Measurements from ENCODE around the gene EFNA2. TPM values are rescaled to one million over a fixed set of nuclear protein-coding genes. Genes with fewer than 3 reads are reported as not detected.

Gene EFNA2
- polyA plus RNA-seq, 1 donor from 2014 or later: 10.3 TPM

DNA sequence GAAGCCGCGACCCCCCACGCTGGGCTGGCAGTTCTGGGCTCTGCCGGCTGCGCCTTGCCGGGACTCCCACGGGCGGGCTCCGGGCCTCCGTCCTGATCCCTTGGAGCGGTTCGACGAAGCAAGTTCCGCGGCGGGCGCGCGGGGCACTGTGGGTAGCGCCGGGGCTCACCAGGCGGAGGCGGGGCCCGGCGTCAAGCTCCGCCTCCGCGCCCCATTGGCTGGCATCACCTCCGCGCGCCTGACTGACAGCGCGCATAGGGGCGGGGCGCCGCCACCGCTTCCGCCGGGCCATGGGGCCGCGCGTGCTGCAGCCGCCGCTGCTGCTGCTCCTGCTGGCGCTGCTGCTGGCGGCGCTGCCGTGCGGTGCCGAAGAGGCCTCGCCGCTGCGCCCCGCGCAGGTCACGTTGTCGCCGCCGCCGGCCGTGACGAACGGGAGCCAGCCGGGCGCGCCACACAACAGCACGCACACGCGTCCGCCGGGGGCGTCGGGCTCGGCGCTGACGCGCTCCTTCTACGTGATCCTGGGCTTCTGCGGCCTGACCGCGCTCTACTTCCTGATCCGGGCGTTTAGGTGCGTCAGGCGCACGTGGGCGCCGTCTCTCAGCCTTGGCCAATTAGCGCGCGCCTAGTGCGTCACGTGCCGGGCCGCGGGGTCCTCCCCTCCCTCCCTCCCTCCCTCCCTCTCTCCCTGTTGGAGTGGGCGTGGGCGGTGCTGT is 10.3 kb upstream of the EFNA2 start, which contains the start of gene FAM174C:
TSS of gene FAM174C (plus strand) at position 271 of the 716 bp plus-strand sequence. CDS start at position 291, 20 bp downstream.
- H3K27ac ChIP-seq (ENCODE audit: low read length): peak within 1 kb of the TSS; percentile 93
- H3K79me2 ChIP-seq (replicated peaks; ENCODE audit: insufficient read depth, low read length): peaks cover 21% of the 10 kb centered on the region
- no peaks in the 10 kb centered on the region for H3K27me3 ChIP-seq (ENCODE audit: insufficient read depth, low read depth, low read length)
- H3K9me2 ChIP-seq (ENCODE audit: insufficient read depth, low read length): no peaks in the 10 kb centered on the region
- peaks cover 5% of the 10 kb centered on the region for H3K36me3 ChIP-seq (ENCODE audit: insufficient read depth, low read length)
- peak within 1 kb of the TSS; percentile 84 for H3K4me2 ChIP-seq (ENCODE audit: low read length)
- peak within 1 kb of the TSS; percentile 87 for H3K9ac ChIP-seq (ENCODE audit: low read length)
- TF ChIP-seq, protein P1, sequence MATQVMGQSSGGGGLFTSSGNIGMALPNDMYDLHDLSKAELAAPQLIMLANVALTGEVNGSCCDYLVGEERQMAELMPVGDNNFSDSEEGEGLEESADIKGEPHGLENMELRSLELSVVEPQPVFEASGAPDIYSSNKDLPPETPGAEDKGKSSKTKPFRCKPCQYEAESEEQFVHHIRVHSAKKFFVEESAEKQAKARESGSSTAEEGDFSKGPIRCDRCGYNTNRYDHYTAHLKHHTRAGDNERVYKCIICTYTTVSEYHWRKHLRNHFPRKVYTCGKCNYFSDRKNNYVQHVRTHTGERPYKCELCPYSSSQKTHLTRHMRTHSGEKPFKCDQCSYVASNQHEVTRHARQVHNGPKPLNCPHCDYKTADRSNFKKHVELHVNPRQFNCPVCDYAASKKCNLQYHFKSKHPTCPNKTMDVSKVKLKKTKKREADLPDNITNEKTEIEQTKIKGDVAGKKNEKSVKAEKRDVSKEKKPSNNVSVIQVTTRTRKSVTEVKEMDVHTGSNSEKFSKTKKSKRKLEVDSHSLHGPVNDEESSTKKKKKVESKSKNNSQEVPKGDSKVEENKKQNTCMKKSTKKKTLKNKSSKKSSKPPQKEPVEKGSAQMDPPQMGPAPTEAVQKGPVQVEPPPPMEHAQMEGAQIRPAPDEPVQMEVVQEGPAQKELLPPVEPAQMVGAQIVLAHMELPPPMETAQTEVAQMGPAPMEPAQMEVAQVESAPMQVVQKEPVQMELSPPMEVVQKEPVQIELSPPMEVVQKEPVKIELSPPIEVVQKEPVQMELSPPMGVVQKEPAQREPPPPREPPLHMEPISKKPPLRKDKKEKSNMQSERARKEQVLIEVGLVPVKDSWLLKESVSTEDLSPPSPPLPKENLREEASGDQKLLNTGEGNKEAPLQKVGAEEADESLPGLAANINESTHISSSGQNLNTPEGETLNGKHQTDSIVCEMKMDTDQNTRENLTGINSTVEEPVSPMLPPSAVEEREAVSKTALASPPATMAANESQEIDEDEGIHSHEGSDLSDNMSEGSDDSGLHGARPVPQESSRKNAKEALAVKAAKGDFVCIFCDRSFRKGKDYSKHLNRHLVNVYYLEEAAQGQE (IDR thresholded peaks at IDR 0.05; ENCODE audit: borderline replicate concordance): no peak
- TF ChIP-seq SMC3 (conservative IDR thresholded peaks at IDR 0.05; ENCODE audit: poor library complexity) (no peak), EP300 (conservative IDR thresholded peaks at IDR 0.05; ENCODE audit: poor library complexity, severe bottlenecking) (peak; percentile 76), CTCF (IDR thresholded peaks at IDR 0.05; ENCODE audit: poor library complexity, severe bottlenecking) (peak; percentile 45), MXI1 (conservative IDR thresholded peaks at IDR 0.05; ENCODE audit: poor library complexity, severe bottlenecking) (peak; percentile 99), POLR2AphosphoS5 (IDR thresholded peaks at IDR 0.05) (peak; percentile 44), TAF1 (IDR thresholded peaks at IDR 0.05; ENCODE audit: low read depth) (no peak), EZH2 (IDR thresholded peaks at IDR 0.05; ENCODE audit: borderline replicate concordance, insufficient read depth, low read length, poor library complexity, severe bottlenecking) (no peak), RAD21 (conservative IDR thresholded peaks at IDR 0.05) (no peak)
- H3K4me3 ChIP-seq (ENCODE audit: low read length): peak within 1 kb of the TSS; percentile 82
- H4K20me1 ChIP-seq (ENCODE audit: insufficient read depth): peaks cover 12% of the 10 kb centered on the region
- H3K9me3 ChIP-seq (ENCODE audit: low read length): no peaks in the 10 kb centered on the region
- H3F3A ChIP-seq (ENCODE audit: insufficient read depth, low read length, poor library complexity, severe bottlenecking): no peaks in the 10 kb centered on the region
- H2AFZ ChIP-seq (ENCODE audit: low read depth, low read length): peak within 1 kb of the TSS; percentile 37

- Histone ChIP-seq H2AFZ (ENCODE audit: low read depth, low read length) (peak overlapping the region; percentile 37), H3K27ac (ENCODE audit: low read length) (peak overlapping the region; percentile 93), H3K9me3 (ENCODE audit: low read length) (no peaks in the 10 kb centered on the region), H3F3A (ENCODE audit: insufficient read depth, low read length, poor library complexity, severe bottlenecking) (no peaks in the 10 kb centered on the region), H3K9ac (ENCODE audit: low read length) (peak overlapping the region; percentile 87), H4K20me1 (ENCODE audit: insufficient read depth) (peaks cover 5% of the 10 kb centered on the region), H3K4me2 (ENCODE audit: low read length) (peak overlapping the region; percentile 84), H3K4me3 (ENCODE audit: low read length) (peak overlapping the region; percentile 82), H3K36me3 (ENCODE audit: insufficient read depth, low read length) (peaks cover 5% of the 10 kb centered on the region), H3K79me2 (replicated peaks; ENCODE audit: insufficient read depth, low read length) (peaks cover 14% of the 10 kb centered on the region), H3K27me3 (ENCODE audit: insufficient read depth, low read depth, low read length) (no peaks in the 10 kb centered on the region), H3K9me2 (ENCODE audit: insufficient read depth, low read length) (no peaks in the 10 kb centered on the region)
- TF ChIP-seq RAD21 (conservative IDR thresholded peaks at IDR 0.05): no peak
- peak; percentile 88 for TF ChIP-seq POLR2AphosphoS5 (IDR thresholded peaks at IDR 0.05)
- TF ChIP-seq SMC3 (conservative IDR thresholded peaks at IDR 0.05; ENCODE audit: poor library complexity): no peak
- no peak for TF ChIP-seq CTCF (IDR thresholded peaks at IDR 0.05; ENCODE audit: poor library complexity, severe bottlenecking)
- no peak for TF ChIP-seq EZH2 (IDR thresholded peaks at IDR 0.05; ENCODE audit: borderline replicate concordance, insufficient read depth, low read length, poor library complexity, severe bottlenecking)
- TF ChIP-seq, protein P1 (IDR thresholded peaks at IDR 0.05; ENCODE audit: borderline replicate concordance): peak; percentile 58
- TF ChIP-seq EP300 (conservative IDR thresholded peaks at IDR 0.05; ENCODE audit: poor library complexity, severe bottlenecking): no peak
- TF ChIP-seq MXI1 (conservative IDR thresholded peaks at IDR 0.05; ENCODE audit: poor library complexity, severe bottlenecking): no peak
- TF ChIP-seq TAF1 (IDR thresholded peaks at IDR 0.05; ENCODE audit: low read depth): no peak
Observed at GRCh38 chr19:1275976-1276627, 9.6 kb upstream of the EFNA2 start.
